Stimulated activated CD8-positive, alpha-beta memory T cell treated with anti-CD3 and anti-CD28 coated beads, Interleukin-15, amount 100 ng/mL, for 4 hours (primary cell): Measurements from ENCODE around the gene DEK.
"Not testable (repeated sequence)": the region's sequence is repeated elsewhere in the genome, so short reads cannot be mapped to it uniquely, and the experiment has no call there.

ENCODE experiments used
- DNase-seq, 2 donors: peaks; one replicate each; pipeline ENCODE4 v3.0.0-alpha.2; 2020; ENCODE audit warnings: low read depth in 2 of 2

Gene DEK, protein sequence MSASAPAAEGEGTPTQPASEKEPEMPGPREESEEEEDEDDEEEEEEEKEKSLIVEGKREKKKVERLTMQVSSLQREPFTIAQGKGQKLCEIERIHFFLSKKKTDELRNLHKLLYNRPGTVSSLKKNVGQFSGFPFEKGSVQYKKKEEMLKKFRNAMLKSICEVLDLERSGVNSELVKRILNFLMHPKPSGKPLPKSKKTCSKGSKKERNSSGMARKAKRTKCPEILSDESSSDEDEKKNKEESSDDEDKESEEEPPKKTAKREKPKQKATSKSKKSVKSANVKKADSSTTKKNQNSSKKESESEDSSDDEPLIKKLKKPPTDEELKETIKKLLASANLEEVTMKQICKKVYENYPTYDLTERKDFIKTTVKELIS

DNA sequence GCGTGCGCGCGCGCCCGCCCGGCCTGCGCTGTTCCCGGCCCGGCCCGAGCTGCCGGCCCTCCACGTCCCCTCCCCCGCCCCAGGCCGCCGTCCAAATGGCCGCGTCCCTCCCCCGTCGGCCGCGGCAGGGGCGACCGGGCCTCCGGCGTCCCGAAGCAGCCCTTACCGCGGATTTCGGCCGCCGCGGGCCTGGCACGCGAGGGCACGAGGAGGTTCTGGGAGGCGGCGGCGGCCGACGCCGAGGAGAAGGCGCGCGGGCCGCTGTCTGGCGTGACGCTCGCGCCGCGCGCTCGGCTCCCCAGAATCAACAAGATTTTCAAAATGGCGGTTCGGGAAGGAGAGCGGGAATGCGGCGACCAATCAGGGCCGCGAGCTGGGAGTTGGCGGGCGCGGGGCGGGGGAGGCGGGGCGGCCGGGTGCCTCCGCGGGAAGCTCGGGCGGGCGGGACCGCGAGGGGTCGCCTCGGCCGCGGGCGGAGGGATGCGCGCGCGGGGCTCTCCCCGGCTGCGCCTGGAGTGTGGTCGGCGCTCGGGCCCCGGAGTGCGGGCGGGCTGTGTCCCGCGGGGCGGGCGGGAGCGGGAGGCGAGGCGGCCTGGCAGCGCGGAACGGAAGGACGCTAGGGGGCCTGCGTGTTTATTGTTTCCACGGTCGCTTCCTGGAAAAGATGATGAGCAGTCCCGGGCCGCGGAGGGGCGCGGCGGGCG is at the start of gene DEK:
Gene DEK, minus strand, starts transcription at position 312 of the 704 bp plus-strand sequence. CDS start 543 bp downstream, outside the sequence.
- peak; percentile 77 for DNase-seq

DNA sequence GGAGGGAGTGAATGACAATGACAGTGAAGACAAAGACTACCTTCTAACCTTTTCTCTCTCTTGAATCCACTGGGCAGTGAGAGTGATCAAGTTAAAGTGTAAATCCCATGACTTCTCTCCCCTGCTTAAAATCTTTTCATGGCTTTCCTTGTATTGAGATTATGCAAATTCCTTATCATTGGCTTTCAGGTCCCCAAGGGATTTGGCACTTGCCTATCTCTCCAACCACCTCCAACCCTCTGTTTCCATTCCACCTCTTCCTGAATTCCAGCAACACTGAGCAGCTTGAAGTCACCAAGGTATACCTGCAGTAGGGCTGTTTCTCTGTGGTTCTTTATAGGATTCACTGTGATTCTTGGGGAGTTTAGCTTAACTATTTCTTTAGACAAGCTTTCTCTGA is 48.0 kb upstream of the DEK start:
- no peak for DNase-seq

DNA sequence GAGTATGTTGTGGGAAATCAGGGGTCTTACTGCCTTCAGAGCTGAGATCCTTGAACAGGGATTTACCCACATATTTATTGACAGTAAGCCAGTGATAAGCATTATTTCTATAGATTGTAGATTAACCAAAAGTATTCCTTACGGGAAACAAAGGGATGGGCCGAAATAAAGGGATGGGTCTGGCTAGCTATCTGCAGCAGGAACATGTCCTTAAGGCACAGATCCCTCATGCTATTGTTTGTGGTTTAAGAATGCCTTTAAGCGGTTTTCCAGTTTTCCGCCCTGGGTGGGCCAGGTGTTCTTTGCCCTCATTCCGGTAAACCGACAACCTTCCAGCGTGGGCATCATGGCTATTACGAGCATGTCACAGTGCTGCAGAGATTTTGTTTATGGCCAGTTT is 45.7 kb upstream of the DEK start:
- not testable (repeated sequence) for DNase-seq

DNA sequence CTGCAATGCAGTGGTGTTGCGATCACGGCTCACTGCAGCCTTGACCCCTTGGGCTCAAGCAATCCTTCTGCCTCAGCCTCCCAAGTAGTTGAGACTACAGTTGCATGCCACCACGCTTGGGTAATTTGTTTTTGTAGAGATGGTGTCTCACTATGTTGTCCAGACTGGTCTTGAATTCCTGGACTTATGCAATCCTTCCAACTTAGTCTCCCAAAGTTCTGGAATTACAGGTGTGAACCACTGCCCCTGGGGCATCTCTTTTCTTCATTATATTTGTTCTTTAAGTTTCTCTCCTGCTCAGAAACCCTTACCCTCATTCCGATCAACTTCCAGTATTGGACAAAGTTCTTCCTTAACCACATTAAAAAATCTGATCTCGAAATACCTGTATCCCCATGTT is 44.7 kb upstream of the DEK start:
- no peak for DNase-seq

DNA sequence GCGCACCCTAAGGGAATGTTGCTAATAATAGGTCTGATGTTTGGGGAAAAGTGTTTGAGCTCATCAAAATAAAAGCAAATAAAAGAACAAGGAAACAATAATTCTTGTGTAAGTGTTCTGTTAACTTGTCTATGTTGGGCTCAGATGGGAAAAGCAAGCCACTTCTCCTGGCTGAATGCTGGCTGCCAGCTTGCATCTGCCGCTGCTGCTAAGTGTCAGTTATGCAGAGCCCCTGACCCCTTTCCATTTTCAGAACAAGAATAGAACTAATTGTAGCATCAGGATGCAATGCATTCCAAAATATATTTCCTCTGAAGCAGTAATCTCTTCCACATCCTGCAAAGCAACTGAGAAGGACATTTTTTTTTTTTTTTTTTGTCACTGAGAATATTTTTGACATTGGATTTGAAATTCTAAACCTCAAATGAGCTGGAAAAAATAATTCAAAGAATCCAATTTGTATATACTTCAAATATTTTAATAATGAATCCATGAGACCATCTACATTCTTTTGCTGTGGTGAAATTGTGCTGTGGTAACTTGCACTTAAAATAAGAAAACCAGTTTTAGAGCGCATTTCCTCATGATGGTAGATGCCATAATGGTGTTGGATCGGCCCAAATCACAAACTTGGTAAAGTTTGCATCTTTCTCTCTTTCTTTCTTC is 43.9 kb upstream of the DEK start:
- DNase-seq: no peak

DNA sequence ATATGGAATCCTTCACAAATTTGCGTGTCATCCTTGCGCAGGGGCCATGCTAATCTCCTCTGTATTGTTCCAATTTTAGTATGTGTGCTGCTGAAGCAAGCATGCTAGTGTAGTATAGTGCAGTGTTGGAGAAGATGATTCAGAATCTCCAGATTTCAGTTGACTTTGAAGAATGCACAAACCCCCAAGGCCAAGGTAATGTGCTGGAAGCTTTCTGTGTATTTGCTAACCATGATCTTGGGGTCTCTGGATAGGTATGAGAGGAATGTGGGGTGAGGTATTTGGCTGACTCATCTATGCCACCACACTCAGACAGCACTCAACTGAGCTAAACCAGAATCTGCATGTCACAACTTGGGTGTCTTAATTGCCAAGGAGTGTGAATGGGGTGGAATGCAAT is 42.6 kb upstream of the DEK start:
- DNase-seq: no peak

DNA sequence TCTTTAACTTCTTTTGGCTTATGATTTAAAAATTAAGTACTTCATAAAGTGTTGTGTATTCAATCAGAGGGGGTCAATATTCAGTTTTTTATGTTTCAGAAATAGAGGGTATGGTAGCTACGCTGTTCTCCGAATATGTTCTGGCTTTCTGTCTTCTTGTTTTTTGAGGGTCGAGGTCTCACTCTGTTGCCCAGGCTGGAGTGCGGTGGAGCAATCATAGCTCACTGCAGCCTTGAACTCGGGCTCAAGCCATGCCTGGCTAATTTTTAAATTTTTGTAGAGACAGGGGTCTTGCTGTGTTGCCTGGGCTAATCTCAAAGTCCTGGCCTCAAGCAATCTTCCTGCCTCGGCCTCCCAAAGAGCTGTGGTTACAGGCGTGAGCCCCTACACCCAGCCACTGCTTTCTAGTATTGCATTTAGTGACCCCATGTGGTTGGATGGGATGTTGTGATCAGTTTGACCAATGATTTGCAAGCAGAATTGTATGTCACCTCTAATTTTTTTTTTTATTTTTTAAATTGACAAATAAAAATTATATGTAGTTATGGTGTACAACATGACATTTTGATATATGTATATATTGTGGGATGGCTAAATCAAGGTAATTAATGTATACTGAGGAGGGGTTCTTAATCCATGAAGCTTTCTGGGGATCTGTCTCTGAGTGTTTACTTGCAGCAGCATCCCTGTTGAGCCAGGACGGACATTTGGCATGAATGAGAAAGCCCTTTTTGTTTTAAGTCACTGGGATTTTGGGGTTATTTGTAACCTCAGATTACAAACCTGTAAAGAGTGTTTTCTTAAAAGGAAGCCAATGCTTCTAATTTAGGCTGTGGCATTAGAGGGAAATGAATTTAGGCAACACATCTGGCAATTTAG is 38.5 kb upstream of the DEK start:
- DNase-seq: no peak

DNA sequence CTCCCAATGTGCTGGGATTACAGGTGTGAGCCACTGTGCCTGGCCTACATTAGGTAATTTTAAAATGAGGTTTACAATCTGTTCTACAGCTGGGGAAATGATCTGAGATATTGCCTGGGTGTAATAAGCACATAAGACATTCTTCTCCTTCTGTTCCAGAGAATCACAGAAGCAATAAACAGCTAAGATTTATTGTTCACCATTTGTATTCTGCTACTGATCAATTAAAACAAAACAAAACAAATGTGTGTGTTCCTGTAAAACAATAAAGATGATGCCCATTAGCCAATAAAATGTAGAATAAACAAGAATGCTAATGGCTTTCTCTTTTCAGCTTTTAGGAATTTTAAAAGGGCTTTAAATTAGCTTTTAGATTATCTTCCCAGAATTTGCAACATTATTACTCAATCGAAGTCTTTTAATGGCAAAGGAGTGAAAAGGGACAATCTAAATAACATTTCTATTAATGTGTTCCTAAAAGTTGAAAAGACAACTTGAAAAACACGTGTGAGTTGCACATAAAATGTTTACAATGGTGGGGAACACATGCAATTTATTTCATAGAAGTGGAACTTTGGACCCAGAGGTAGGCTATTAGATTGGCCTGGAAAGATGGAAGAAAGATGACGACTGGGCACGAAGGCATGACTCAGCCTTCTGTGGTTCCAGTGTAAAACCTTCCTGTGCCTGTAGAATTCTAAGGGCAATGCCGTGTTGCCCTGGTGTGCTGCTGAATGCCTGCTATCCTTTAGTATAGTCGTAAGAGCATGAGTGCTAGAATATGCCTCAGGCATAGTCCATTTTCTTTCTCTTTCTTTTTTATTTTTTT is 29.0 kb upstream of the DEK start:
- DNase-seq: no peak

DNA sequence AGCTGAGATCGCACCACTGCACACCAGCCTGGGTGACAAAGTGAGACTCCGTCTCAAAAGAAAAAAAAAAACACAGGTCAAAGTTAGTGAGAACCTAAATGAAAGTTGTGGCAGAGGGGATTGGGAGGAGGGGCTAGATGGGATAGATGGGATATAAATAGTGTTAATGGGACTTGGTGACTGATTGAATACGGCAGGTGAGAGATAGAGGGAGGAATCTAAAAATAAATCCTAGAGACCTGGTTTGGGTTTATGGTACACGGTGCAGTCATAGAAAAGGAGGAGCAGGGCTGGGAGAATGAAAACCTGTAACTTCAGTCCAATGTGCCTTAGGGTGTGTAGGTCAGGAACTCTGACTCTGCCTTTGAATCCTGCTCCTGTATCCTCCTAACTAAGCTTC is 25.0 kb upstream of the DEK start:
- no peak for DNase-seq

DNA sequence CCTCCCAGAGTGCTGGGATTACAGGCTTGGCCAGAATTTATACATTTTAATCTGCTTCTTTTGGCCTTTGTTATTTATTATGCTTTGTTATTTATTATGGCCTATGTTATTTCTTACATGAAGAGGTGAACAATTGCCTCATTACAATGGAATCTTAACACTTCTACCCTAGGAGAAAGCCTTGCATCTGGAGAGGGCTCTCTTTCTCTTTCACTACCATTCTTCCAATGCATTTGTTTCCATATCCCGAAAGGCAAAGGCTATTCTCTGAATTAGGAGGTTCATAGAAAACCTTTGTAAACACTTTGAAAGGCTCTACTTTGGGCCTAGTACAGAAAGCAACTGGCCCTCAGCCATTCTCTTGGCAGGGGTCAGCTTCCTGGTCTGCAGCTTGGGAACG is 19.9 kb upstream of the DEK start:
- DNase-seq: no peak

DNA sequence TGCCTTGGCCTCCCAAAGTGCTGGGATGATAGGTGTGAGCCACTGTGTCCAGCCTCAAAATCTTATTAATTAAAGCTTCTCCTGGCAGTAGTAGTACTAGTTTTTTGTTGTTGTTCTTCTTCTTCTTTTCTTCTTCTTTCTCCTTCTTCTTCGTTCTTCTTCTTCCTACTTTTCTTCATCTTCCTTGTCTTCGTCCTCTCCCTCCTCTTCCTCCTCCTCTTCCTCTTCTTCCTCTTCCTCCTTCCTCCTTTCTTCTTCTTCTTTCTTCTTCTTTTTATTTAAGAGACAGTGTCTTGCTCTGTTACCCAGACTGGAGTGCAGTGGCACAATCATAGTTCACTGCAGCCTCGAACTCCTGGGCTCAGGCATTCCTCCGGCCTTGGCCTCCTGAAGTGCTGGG is 17.2 kb upstream of the DEK start:
- DNase-seq: no peak

DNA sequence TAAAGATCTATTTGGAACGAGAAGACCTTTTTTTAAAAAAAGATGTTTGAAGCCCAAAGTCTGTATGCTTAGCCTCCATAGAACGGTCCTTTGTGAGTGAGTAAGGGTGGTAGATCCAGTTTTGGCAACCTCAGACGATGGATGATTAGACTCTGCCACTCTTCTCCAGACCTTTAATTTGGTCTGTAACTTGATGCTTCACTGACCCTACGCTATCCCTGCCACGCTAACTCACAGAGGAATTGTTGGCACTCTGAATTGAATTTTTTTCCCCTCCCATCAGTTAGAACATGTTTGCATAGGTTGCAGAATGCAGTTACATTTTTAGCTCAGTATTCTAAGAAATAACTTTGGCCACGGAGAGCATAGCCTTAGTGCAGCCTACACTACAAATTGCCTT is 15.8 kb upstream of the DEK start:
- no peak for DNase-seq

DNA sequence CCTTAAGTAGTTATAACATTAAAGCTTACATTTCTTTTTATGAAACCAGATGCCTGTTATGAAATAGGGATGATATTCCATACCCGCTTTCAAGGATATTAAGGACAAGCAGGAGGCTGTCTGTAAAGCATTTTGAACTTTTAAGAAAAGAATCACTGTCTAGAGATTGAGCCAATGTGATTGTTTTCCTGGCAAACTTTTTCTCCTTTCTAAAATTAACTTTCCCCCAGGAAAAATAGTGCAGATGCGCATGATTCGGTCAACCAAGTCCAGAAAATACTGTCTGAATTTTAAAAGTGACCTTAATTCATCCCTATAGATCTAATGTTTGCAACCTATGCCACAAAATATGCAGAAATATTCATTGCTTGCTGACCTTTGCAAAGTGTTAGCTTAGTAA is 15.1 kb upstream of the DEK start:
- DNase-seq: no peak

DNA sequence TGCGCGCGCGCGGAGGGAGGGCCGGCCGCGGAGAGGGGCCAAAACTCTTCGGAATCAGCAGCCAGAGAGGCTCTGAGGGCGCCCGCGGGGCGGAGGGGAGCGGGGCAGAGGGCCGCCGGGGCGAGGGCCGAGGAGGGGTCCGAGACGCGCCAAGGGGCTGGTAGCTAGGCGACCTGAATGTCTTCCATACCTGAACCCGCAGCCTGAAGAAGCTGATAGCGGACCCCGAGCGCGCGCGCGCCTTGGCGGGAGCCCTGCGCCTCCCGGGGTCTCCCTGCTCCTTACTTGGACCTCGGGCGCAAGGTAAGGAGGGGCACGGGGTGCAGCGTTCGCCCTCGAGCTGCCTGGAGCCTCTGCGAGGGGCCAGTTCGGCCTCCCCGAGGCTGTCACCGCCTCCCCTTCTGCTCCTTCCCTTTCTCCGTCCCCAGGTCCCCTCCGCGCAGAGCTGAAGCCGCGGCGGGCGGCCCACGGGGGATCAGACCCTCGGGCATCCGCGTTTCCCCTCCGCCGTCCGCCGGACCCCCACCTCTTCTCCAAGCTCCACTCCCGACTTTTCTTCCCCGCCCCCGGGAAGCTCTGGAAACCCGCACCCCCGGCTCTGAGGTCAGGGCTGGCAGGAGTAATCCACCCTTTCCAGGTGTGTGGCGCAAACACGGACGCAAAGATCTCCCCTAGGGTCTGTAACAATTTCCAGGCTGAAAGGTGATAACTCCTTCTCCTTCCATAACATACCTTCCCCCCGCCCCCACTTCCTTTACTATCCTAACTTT is 13.1 kb upstream of the DEK start:
- DNase-seq: no peak

DNA sequence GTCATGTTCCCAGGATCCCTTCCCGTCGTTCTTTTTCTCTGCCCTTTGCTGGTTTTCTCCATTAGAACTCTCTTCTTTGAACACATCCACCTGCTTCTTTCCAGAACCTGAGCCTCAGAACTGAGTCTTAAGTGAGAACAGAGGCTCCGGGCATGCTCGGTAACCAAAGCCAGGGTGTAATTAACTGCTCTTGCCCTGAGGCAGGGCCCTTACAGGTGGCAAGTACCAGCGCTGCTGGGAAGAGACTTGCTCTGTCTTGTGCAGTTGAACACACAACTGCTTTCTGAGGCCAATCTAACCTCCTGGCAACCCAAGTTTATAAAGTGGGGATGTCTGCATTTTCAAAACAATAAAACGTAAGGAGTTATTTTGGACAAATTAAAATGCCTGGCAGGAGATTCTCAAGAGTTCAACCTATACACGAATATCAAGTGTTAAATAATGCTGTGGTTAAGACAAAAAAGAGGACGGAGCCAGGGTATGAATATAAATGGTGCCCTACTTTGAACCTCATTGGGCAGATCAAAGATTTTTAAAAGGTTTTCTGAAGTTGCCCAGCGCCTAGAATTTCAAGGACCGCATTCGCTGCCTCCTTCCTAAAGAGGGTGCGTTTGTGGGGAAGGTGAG is 12.4 kb upstream of the DEK start:
- no peak for DNase-seq

DNA sequence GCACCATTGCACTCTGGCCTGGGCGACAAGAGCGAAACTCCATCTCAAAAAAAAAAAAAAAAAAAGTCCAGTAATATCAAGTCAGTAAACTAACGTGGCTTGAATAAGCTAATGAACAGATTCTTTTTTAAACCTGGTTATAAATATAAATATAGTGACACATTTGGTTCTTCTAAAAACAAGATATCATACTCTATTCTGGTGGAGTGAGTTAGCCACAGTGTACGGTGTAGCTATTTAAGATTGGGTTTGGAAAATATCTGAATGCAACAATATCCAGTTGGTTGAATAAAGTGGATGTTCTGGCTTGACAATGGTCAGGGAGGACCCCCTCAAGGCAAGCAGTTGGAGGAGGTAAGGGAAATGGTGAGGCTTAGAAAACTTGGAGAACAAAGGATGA is 5.9 kb upstream of the DEK start:
- no peak for DNase-seq

DNA sequence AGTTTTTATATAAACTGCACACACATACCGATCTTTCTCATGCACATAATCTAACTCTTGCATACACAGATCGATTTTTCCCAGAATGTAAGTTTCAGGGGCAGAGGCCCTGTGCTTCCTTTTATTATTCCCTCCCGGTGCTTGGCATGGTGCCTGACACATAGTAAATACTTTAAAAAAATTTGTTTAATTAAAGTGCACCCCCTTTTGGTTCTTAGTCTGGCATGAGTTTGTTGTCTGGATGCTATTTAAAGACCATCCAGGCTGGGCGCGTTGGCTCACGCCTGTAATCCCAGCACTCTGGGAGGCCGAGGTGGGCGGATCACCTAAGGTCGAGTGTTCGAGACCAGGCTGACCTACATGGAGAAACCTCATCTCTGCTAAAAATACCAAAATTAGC is 5.4 kb upstream of the DEK start:
- no peak for DNase-seq

DNA sequence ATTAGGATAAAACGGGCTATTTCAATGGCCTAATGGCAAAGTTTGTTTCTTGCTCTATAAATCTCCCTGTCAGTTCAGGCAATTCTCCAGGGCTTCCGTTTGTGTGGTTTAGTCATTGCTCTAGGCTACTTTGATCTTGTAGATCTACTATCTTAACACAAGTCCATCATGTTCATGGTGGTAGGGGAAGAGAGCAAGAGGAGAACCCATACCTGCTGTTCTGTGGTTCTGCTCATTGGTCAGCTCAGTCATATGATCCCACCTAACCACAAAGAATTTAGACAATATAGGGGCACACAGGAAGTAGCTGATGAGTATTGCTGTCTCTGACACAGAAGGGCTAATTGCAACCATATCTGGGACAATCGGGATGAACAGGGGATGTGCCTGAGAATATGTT is 4.9 kb upstream of the DEK start:
- DNase-seq: no peak

DNA sequence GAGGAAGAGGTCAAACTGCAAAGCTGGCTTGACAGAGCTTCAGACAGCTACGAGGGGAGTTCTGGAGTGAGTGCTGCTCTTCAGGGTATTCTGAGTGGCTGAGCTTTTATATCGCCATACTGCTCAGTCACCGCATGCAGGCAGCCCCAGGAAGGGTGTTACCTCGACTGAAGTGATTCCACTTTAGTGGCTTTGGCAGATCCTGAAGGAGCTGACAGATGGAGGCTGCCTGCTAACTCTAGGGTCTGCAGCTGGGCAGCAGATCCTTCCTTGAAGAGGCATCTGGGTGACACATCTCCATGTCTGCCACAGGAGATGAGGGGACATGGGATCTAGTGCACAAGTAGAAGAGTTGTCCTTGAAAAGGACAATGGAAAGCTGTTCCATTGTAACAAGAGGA is 3.7 kb upstream of the DEK start:
- DNase-seq: no peak

DNA sequence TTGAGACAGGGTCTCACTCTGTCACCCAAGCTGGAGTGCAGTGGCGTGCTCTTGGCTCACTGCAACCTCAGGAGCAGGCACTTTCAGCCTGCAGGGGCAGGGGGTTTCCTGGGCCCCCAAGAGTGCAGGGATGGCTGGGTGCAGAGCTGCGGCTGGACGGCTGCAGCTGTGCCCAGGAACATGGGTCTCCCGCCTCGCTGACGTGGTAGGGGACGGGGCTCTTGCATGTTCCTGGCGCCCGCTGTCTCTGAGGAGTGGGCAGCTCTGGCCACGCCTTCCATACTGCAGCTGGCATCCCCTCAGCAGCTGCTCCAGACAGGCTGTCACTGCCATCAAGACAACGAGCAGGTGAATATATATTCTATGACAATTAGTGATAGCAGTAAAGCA is 2.2 kb upstream of the DEK start:
- no peak for DNase-seq
